Esophagus squamous epithelium (tissue), 5 donors: ENCODE data around the gene RPEL1. TPM values are rescaled to one million over a fixed set of nuclear protein-coding genes. Genes with fewer than 3 reads are reported as not detected.
"Not testable (repeated sequence)": the region's sequence is repeated elsewhere in the genome, so short reads cannot be mapped to it uniquely, and the experiment has no call there.

ENCODE experiments used
- DNase-seq: peaks from one replicate; lab custom pipeline; 2025; lab: John Stamatoyannopoulos, UW
- H3K27ac ChIP-seq, 4 donors: fragments of 200-600 bp; sonication (generic); one replicate each; pipeline ENCODE4 v1.5.1; 2016 to 2019; ENCODE audit warnings: mild to moderate bottlenecking in 1 of 4
- H3K27me3 ChIP-seq, 4 donors: fragments of 200-600 bp; sonication (generic); 1 replicate in 3 of 4; 2 replicates in 1 of 4; pipeline versions ENCODE4 v1.5.1 to v1.6.0; 2017 to 2021; ENCODE audit warnings: antibody characterized with exemption in 1 of 4
- H3K36me3 ChIP-seq, 3 donors: fragments of 200-600 bp; sonication (generic); one replicate each; pipeline ENCODE4 v1.5.1; 2016 to 2019
- H3K4me1 ChIP-seq, 3 donors: fragments of 200-600 bp; sonication (generic); one replicate each; pipeline ENCODE4 v1.5.1; 2017 to 2019
- H3K4me3 ChIP-seq, 4 donors: fragments of 200-600 bp; sonication (generic); 1 replicate in 3 of 4; 2 replicates in 1 of 4; pipeline ENCODE4 v1.5.1; 2016 to 2019; ENCODE audit warnings: mild to moderate bottlenecking in 2 of 4, moderate library complexity in 1 of 4
- H3K9me3 ChIP-seq, 3 donors: fragments of 200-600 bp; sonication (generic); one replicate each; pipeline ENCODE4 v1.5.1; 2016 to 2019
- POLR2A ChIP-seq, 4 donors: fragments of 450-650 bp; IDR thresholded peaks; one replicate each; pipeline ENCODE4 v1.6.1; 2017; ENCODE audit warnings: antibody characterized with exemption in 4 of 4, mild to moderate bottlenecking in 4 of 4, moderate library complexity in 3 of 4
- WGBS, 2 donors: methylation state at CpG; one replicate each; pipeline ENCODE4 v1.1.5; 2018; 5-methylcytosine and 5-hydroxymethylcytosine counted together
- intact Hi-C: fragments of 100-400 bp; cut with DNase I; formaldehyde crosslinking; loops from one replicate; pipeline ENCODE4 v1.15.0; 2022
- total RNA-seq, 4 donors: library from RNA; depleted of rRNA; stranded (reverse); fragments of >200 nt; gene quantifications; one replicate each; pipeline ENCODE4 v1.1.0, GENCODE V29; 2016
- TF ChIP-seq, protein P1 (sequence below), 6 experiments: fragments of 450-650 bp in 4 of 6; fragments of 200-600 bp in 2 of 6; sonication (generic) in 2 of 6; IDR thresholded peaks; one replicate each; pipeline ENCODE4 v1.5.1; 2016 to 2019; ENCODE audit warnings: antibody characterized with exemption in 6 of 6, mild to moderate bottlenecking in 4 of 6, moderate library complexity in 4 of 6
- donor health status: DM: yes; HTN: yes; CAD: no.

Gene RPEL1
- total RNA-seq, 4 donors from 2014 or later = not detected

DNA sequence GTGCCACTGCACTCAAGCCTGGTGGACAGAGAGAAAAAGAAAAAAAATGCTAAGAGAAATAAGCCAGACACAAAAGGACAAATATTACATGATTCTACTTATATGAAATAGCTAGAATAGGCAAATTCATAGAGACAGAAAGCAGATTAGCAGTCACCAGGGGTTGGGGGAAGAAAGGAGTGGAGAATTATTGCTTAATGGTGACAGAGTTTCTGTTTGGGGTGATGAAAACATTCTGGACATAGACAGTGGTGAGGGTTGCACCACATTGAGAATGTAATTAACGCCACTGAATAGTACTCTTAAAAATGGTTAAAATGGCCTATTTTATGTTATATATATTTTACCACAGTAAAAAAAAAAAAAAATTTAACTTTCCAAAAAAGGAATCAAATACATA lies 46.2 kb upstream of the RPEL1 start:
- Histone ChIP-seq H3K4me3 (no peak overlapping the region), H3K4me1 (peaks cover 0 to 40% (median 13%) of the 10 kb centered on the region in 3 donors), H3K9me3 (no peaks in the 10 kb centered on the region), H3K27me3 (no peaks in the 10 kb centered on the region), H3K27ac (no peak overlapping the region), H3K36me3 (no peaks in the 10 kb centered on the region)
- TF ChIP-seq POLR2A (IDR thresholded peaks at IDR 0.05) = no peak
- TF ChIP-seq, protein P1, sequence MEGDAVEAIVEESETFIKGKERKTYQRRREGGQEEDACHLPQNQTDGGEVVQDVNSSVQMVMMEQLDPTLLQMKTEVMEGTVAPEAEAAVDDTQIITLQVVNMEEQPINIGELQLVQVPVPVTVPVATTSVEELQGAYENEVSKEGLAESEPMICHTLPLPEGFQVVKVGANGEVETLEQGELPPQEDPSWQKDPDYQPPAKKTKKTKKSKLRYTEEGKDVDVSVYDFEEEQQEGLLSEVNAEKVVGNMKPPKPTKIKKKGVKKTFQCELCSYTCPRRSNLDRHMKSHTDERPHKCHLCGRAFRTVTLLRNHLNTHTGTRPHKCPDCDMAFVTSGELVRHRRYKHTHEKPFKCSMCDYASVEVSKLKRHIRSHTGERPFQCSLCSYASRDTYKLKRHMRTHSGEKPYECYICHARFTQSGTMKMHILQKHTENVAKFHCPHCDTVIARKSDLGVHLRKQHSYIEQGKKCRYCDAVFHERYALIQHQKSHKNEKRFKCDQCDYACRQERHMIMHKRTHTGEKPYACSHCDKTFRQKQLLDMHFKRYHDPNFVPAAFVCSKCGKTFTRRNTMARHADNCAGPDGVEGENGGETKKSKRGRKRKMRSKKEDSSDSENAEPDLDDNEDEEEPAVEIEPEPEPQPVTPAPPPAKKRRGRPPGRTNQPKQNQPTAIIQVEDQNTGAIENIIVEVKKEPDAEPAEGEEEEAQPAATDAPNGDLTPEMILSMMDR (IDR thresholded peaks at IDR 0.05) = no peak
- DNase-seq = no peak
- intact Hi-C loops = no loop called here
- WGBS, 2 donors = 72 to 73% methylated on average over 1 of the region's 1 CpG

DNA sequence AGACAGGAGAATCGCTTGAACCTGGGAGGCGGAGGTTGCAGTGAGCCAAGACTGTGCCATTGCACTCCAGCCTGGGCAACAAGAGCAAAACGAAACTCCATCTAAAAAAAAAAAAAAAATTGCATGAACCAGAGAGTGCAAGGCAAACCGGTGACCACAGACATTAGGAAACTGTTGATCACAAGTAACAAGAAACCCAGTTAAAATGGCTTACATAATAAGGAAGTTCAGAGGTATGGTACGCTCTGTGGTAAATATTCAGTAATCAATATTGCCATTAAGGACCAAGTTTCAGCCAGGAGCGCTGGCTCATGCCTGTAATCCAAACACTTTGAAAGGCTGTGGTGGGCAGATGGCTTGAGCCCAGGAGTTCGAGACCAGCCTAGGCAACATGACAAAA lies 43.4 kb upstream of the RPEL1 start:
- H3K27me3 ChIP-seq = no peaks in the 10 kb centered on the region
- intact Hi-C loops = no loop called here
- H3K36me3 ChIP-seq = no peaks in the 10 kb centered on the region
- H3K9me3 ChIP-seq = no peaks in the 10 kb centered on the region
- 63 to 70% methylated on average over 7 of the region's 7 CpGs for WGBS, 2 donors
- H3K4me1 ChIP-seq = peaks cover 0 to 27% (median 5%) of the 10 kb centered on the region in 3 donors
- no peak overlapping the region for H3K4me3 ChIP-seq
- no peak for DNase-seq
- H3K27ac ChIP-seq = peak overlapping the region in 1 of 4 donors; percentile 42
- TF ChIP-seq, protein P1 (IDR thresholded peaks at IDR 0.05) = no peak
- TF ChIP-seq POLR2A (IDR thresholded peaks at IDR 0.05) = no peak

DNA sequence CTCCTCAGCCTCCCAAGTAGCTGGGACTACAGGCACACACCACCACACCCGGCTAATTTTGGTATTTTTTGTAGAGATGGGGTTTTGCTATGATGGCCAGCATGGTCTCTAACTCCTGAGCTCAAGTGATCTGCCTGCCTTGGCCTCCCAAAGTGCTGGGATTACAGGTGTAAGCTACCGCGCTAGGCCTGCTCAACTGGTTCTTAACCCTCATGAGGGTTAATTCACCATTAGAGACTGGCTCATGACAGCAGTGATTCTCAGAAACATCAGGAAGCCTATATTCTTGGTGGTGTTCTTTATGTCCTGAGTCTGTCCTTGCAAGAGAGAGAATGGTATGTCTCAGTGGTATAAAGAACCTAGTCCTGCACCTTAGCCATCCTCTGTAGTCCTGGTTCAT lies 42.2 kb upstream of the RPEL1 start:
- no peak for DNase-seq
- Histone ChIP-seq H3K36me3 (no peaks in the 10 kb centered on the region), H3K4me3 (no peak overlapping the region), H3K27me3 (no peaks in the 10 kb centered on the region), H3K9me3 (no peaks in the 10 kb centered on the region), H3K27ac (peak overlapping the region in 2 of 4 donors; percentile 31 to 53), H3K4me1 (peaks cover 0 to 26% (median 0%) of the 10 kb centered on the region in 3 donors)
- TF ChIP-seq POLR2A (IDR thresholded peaks at IDR 0.05) = no peak
- TF ChIP-seq, protein P1 (IDR thresholded peaks at IDR 0.05) = no peak
- WGBS, 2 donors = 79 to 85% methylated on average over 2 to 3 of the region's 3 CpGs
- intact Hi-C loops = no loop called here

DNA sequence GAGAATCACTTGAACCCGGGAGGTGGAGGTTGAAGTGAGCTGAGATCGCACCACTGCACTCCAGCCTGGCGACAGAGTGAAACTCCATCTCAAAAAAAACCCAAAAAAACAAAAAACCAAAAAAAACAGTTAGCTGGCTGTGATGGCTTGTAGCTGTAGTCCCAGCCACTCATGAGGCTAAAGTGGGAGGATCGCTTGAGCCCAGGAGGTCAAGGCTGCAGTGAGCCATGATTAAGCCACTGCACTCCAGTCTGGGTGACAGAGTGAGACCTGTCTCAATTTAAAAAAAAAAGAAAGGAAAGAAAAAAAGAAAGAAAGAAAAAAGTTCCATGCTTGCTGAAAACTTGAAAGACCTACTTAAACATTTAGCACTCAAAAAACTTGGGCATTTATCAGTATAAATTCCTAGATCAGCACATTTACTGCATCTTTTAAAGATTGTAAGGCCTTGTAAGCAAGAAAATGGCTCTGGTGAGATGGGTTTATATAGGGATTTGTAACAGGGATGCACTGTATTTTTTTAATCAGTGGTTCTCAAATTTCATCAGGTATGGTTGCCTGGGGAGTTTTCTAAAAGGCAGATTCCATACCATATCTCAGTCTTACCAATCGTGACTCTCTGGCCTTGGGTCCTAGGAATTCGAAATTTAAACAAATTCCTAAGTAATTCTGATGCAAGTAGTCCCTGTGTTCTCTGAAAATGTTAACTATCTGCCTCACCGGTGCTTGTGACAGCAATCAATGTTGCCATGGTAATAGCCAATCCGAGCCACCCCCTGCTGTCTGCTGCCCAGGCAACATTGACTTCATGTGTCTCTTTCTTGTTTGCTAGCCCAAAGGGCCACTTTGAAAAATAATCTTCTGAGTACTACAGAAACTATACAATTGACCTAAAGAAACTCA lies 41.1 kb upstream of the RPEL1 start:
- intact Hi-C loops = no loop called here
- Histone ChIP-seq H3K4me1 (peaks cover 0 to 26% (median 0%) of the 10 kb centered on the region in 3 donors), H3K36me3 (no peaks in the 10 kb centered on the region), H3K9me3 (peaks cover 0 to 9% (median 0%) of the 10 kb centered on the region in 3 donors), H3K27ac (no peak overlapping the region), H3K27me3 (no peaks in the 10 kb centered on the region), H3K4me3 (no peak overlapping the region)
- DNase-seq = no peak
- WGBS, 2 donors = 64 to 73% methylated on average over 8 of the region's 8 CpGs
- TF ChIP-seq, protein P1 (IDR thresholded peaks at IDR 0.05) = no peak
- TF ChIP-seq POLR2A (IDR thresholded peaks at IDR 0.05) = no peak

DNA sequence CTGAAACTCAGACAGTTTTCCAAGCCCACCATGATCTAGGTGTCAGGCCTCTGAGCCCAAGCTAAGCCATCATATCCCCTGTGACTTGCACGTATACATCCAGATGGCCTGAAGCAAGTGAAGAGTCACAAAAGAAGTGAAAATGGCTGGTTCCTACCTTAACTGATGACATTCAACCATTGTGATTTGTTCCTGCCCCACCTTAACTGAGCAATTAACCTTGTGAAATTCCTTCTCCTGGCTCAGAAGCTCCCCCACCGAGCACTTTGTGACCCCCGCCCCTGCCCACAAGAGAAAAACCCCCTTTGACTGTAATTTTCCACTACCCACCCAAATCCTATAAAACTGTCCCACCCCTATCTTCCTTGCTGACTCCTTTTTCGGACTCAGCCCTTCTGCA lies 40.3 kb upstream of the RPEL1 start:
- H3K36me3 ChIP-seq, H3K4me3 ChIP-seq, H3K27ac ChIP-seq, intact Hi-C loops, DNase-seq, H3K27me3 ChIP-seq: not testable (repeated sequence)
- peaks cover 0 to 17% (median 0%) of the 10 kb centered on the region in 3 donors for H3K9me3 ChIP-seq
- 69 to 71% methylated on average over 4 of the region's 4 CpGs for WGBS, 2 donors
- H3K4me1 ChIP-seq = peaks cover 0 to 26% (median 0%) of the 10 kb centered on the region in 3 donors

DNA sequence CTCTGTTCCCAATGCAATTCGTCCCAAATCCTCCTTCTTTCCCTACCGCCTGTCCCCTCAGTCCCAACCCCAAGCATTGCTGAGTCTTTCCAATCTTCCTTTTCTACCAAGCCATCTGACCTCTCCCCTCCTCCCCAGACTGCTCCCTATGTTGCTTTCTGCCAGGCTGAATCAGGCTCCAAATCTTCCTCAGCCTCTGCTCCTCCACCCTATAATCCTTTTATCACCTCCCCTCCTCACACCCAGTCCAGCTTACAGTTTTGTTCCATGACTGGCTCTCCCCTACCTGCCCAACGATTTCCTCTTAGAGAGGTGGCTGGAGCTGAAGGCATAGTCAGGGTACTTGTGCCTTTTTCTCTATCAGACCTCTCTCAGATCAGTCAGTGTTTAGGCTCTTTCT lies 39.0 kb upstream of the RPEL1 start:
- DNase-seq, H3K27me3 ChIP-seq, H3K36me3 ChIP-seq, H3K4me3 ChIP-seq, intact Hi-C loops: not testable (repeated sequence)
- H3K27ac ChIP-seq = peak overlapping the region in 2 of 4 donors; percentile 10 to 47
- 74 to 75% methylated on average over 3 of the region's 3 CpGs for WGBS, 2 donors
- peaks cover 0 to 26% (median 0%) of the 10 kb centered on the region in 3 donors for H3K4me1 ChIP-seq
- H3K9me3 ChIP-seq = peaks cover 0 to 19% (median 0%) of the 10 kb centered on the region in 3 donors
